ENCODE data around the gene XPO1.
A peak's percentile ranks its signal among the peaks of the same experiment; 100 is the strongest.
"Not testable (repeated sequence)": the region's sequence is repeated elsewhere in the genome, so short reads cannot be mapped to it uniquely, and the experiment has no call there.

The XPO1 gene

DNA sequence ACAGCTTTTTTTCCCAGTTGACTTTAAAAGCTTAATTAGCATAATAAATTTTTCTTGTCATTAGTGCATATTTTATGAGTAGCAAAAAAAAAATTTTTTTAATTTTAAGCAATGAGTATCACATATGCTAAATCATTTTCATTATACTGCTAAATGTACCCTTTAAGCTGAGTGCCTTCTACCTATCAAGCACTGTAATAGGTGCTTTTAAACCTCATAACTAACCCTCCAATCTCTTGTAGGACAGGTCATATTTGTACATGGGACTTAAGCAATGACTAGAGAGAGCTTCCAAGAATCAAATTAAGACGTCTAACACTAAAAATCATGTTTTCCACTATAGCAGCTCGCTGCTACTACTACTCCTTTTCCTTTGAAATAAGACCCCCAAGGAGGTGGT lies 7.4 kb downstream of the XPO1 start:
- DNase-seq: no peak

DNA sequence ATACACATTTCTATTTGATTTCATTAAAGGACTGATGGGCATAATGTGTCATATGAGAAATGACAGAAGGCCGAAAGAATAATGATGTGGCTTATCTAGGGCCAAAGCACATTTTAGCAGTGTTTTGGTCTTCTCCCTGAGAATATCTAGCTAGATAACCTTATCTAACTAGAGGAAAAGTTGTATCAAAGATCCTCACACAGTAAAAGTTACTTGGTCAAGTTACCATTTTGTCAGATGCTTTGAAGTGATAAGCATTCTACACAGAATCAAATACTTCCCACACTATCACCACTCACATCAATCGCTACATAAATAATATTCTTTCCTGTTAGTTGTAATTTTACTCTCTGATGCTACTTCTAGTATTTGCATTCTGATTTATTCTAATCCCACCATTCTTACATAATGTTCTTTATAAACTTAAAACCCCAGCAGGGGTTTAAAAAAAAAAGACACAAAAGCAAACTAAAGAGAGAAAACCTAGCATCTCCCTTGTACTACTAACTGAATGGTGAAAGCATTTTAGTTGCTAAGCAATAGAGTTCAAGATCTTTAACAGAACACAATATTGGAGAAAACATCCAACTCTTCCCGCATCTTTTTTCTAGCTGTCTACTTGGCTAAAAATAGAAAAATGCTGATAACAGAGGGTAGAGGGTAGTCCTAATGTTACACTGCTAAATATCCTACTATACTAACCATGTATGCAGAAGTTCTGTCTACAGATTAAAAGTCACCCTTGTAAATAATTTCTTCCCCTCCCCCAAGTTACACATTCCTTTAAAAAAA lies 8.0 kb downstream of the XPO1 start:
- DNase-seq: no peak

DNA sequence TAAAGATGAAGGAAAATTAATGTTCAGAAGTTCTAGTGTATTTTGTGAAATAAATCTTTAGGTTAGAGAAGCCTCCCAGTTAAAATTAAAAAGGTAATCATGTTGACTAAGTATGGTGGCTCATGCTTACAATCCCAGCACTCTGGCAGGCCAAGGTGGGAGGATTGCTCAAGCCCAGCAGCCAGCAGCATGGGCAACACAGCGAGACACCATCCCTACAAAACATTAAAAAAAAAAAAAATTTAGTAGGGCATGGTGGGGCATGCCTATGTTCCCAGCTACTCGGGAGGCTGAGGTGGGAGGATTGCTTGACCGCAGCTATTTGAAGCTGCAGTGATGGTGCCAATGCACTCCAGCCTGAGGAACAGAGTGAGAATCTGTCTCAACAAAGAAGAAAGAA lies 17.9 kb downstream of the XPO1 start:
- DNase-seq: no peak

DNA sequence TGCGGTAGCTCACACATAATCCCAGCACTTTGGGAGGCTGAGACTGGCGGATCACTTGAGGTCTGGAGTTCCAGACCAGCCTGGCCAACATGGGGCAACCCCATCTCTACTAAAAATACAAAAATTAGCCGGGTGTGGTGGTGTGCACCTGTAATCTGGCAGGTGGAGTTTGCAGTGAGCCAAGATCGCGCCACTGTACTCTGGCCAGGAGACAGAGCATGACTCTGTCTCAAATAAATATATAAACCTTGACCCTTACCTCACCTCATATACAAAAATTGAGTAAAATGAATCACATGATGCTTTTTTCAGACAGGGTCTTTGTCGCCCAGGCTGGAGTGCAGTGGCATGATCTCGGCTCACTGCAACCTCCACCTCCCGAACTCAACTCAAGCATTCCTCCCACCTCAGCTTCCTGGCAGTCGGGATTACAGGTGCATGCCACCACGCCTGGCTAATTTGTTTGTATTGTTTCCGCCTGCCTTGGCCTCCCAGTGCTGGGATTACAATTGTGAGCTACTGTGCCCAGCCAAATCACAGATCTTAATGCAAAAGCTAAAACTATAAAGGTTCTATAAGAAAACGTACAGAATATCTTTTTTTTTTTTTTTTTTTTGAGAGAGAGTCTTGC lies 25.3 kb downstream of the XPO1 start:
- no peak for DNase-seq

DNA sequence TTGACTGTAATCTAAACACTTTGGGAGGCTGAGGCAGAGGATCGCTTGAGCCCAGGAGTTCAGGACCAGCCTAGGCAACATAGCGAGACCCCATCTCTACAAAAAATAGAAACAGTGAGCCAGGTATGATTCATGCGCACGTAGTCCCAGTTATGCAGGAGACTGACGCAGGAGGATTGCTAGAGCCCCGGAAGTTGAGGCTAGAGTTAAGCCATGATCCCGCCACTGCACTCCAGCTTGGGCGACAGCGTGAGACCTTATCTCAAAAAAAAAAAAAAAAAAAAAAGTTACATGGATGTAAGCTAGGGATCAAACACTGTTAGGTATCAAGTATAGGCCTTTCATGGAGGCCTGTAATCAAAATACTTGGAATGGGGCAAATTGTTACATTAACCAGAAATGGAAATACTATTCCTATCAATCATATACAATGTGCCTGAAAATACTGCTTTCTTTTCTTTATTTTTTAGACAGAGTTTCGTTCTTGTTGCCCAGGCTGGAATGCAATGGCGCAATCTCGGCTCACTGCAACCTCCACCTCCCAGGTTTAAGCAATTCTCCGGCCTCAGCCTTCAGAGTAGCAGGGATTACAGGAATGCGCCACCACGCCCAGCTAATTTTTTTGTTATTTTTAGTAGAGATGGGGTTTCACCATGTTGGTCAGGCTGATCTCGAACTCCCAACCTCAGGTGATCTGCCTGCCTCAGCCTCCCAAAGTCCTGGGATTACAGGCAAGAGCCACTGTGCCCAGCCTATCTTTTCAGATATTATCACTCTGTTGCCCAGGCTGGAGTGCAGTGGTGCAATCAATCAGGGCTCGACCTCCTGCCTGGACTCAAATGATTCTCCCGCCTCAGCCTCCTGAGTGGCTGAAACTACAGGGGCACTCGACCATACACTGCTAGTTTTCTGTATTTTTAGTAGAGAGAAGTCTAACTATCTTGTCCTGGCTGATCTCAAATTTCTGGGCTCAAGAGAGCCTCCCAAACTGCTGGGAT lies 27.2 kb downstream of the XPO1 start:
- DNase-seq: no peak

DNA sequence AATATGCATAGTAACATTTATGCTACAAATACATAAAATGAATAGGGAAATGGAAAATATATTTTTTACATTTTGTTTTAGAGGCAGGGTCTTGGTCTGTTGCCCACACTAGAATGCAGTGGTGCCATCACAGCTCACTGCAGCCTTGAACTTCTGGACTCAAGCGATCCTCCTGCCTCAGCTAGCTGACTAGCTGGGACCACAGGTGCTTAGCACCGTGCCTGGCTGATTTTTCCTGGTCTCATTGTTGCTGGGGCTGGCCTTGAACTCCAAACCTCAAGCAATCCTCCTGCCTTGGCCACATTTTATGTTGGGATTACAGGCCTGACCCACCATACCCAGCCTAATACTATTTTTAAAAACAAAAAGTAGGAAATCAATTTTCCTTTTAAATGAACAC lies 33.2 kb downstream of the XPO1 start:
- no peak for DNase-seq

DNA sequence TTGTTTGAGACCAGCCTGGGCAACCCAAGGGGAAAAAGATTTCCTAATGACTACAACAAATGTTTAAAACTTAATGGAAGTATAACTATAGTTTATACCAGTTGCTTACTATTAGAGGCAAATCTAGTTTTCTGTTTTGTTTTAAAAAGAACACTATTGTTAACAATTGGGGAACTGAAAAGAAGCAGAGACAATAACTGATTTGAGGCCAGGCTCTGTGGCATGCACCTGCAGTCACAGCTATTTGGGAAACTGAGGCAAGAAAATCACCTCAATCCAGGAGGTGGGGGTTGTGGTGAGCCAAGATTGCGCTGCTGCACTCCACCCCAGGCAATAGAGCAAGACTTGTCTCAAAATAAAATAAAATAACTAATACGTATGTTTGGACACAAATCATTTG lies 39.1 kb downstream of the XPO1 start:
- no peak for DNase-seq

DNA sequence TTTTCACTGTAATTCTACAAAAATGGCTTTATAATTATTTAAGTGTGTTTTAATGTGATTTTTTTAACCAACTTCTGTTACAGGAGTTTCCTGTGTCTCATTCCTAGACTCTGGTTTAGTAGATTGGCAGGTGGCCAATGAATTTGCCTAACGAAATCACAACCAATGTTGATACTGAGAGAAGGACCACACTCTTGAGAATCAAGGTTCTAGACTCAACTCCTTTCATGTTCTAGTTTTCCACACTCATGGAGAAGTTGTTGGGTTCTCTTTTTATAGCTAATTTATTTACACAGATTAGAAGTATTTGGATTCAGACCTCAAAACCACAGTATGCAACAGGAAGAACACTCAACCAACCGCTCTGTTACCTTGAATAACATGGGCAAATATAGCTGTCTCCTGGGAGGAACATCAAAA lies 44.6 kb downstream of the XPO1 start:
- peak; percentile 15 for DNase-seq

DNA sequence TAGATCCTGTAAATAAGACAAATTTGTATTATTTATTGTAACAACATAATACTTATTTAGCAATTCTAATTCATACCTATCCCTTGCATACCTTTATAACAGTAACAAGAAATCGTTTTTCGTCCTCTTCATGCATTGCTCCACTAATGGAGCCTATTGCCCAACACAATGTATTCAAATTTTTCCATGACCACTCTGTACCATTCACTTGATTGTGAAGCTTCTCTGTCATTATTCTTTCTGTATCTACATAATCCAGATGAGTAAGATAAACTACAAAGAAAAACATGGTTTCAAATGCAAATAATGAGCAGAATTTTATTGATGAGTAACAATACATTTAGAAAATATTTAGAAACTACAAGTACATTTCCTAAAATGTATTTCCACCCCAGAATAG lies 45.7 kb downstream of the XPO1 start:
- no peak for DNase-seq

DNA sequence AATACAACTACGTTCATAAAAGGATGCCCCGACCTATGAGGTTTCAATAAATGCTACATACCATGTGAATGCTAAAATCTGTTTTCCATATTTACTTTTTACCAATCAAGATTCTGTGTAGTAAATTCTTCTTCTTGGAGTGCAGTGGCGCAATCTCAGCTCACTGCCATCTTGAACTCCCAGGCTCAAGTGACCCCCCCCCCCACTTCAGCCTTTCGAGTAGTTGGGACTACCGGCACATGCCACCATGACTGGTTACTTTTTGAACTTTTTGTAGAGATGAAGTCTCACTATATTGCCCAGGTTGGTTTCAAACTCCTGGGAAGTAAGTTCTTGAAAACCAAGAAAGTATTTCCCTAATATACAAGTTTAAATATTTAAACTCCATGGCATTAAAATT lies 52.9 kb downstream of the XPO1 start:
- no peak for DNase-seq

DNA sequence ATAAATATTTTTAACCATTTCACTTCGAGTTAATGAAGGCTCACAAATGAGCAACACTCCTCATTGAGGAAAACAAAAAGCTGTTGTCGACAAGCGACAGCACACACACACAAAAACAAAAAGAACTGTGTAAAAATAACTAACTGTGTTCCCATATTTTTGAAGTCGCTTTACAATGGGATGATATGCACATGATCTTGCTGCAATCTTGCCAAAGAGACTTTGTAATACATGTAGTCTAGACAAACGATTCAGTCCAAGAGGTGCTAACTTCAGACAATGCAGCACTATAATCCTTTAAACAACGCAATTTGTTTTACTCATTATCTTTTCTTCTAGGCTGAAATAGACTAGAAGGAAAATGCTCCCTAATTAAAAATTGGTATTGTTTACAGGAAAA lies 60.1 kb downstream of the XPO1 start:
- DNase-seq: no peak

DNA sequence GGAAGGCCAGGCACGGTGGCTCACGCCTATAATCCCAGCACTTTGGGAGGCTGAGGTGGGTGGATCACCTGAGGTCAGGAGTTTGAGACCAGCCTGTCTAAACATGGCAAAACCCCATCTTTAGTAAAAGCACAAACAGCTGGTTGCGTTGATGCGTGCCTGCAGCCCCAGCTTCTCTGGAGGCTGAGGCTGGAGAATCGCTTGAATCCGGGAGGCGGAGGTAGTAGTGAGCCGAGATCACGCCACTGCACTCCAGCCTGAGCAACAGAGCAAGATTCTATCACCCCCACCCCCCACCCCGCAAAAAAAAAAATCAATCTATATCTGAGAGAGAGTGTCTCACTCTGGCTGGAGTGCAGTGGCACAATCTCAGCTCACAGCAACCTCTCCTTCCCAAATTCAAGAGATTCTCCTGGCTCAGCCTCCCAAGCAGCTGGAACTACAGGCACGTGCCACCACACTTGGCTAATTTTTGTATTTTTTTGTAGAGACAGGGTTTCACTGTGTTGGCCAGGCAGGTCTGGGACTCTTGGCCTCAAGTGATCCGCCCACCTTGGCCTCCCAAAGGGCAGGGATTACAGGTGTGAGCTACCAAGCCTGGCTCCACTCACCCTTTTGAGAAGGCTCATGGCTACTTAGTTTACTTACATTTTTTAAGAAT lies 61.1 kb downstream of the XPO1 start:
- DNase-seq: not testable (repeated sequence)

DNA sequence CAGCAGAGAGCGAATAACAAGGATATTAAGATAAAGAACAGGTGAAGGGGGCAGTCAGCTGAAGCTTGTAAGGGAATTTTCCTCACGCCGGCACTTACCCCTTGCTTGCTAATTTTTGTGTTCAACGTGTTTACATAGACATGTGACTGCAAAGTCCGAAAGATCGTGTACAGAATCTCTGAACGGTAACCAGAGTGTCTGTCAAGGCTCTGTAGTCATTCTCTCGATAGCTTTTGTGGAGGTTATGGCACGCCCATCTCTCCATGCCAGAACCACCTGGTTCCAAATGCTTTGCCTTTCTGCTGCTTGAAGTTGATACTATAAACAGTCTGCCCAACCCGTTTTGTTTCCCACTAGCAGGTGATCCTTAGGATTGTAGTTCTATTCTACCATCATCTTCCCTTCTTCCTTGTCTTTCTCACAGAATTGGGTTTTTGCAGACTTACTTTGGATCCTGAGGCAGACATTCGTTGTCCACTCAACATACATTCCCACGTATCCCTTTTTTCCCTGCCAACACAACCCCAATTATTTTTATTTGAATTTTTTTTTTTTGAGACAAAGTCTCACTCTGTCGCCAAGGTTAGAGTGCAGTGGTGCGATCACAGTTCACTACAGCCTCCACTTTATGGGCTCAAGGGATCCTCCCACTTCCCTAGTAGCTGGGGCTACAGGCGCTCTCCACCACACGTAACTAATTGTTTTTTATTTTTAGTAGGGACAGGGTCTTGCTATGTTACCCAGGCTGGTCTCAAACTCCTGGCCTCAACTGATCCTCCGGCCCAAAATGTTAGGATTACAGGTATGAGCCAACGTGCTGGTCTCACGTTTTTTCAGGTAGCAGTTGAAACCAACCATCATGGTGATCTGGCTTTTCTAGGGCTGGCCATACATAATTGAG lies 66.0 kb downstream of the XPO1 start:
- no peak for DNase-seq

DNA sequence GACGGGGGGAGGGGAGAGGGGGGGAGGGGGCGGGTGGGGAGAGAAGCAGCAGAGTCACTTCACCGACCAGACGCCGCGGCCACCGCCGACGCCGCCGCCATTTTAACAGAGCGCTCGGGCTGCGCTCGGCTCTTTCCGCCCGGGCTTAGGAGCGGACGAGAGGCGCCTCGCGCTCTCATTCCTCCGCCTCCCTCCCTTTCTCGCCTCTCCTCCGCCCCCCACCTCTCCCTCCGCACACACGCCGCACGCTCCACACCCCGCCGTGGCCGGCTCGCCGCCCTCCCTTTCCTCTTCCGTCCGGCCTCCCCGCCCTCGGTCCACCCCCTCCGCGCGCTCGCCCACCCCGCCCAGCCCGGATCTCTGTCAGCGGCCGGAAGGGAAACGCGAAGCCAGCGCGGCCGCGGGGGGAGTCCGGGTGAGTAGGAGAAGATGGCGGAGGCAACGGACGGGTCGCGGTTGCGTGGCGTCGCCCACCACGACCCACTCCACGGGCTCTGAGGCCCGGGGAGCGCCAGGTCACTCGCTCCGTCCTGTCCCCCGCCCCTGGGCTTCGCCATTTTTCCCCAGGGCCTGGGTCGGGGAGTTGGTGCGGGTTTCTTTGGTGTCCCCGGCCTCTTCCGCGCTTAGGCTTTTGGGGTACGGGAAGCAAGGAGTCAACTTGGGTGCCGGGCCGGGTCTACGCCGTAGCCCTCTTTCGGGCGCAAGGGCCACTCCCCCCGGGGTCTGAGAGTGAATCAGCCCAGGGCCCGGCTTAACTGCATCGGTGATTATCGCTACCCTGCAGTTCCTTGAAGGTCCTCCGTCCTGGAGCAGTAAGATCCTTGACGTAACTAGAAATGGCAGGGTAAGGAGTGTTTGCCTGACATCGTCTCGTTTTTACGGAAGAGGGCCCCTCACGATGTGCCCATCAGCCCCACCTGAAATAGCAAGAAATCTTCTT lies 66.9 kb downstream of the XPO1 start, which contains the start of gene USP34:
Gene USP34, minus strand, starts transcription at position 123 of the 940 bp plus-strand sequence. CDS start 395 bp downstream, outside the sequence.
- DNase-seq: peak; percentile 90

DNA sequence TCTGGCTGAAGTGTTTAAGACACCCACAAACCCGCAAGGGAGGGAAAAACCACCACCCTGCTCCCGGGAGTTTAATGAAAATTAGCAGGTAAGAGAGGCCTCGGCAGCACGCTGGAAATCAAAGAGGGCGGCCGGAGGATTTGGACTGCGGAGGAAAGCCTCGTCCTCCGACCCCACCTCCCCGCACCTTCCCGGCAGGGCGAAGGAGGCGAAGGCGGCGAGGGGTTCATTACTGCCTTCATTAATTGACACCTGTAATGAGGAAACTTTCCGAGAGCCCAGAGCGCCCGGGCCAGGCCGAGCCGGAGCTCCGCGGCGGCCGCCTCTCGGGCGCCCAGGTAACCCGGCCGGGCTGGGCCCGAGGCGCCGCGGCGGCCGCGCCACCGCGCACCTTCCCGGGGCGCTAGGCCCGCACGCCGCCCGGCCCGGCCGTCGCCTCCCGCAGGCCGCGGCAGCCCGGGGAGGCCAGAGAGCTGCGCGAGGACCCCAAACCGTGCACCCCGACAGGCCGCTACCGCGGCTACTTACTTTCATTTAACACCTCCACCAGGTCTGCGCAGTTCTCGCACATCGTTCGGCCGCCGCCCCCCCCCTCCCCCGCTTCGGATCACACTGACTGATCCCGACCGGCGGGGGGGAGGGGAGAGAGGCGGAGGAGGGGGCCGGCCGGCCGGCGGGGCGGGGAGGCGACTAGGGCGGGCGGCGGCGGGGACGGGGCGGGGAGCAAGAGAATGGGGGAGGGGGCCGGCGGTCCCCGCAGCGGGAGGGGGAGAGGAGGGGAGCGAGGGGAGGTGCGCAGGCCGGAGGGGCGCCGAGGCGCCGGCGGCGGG lies 67.8 kb downstream of the XPO1 start:
- DNase-seq: peak; percentile 39

DNA sequence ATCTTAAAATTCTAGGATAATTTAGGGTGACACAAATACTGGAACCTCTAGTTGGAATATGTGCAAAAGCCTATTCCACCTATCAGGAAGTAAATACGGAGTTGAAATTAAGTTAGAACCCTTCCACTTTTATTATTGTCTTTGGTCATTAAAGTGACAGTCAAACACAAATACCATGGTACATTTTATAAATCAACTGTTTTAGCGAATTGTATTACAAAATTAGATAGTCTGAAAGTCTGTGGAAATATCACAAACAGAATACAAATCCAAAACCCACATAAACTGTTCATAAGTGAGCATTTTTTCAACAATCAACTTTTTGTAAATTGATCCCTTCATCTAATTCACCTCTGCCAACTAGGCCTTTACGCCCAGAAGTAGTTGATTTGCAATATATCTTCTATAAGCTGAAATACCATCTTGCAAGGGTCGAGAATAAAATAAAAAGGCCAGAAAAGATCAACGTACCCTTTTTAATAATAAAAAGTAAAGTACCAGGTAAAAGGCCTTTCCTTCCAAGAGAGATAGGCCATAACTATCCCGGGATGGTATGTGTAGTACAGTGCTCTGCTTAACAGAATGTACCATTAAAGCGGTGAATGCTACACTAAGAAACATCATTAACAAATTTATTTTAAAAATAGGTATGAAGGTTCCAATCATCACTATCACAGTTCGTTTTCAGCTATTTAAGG lies 68.6 kb downstream of the XPO1 start:
- DNase-seq: no peak

DNA sequence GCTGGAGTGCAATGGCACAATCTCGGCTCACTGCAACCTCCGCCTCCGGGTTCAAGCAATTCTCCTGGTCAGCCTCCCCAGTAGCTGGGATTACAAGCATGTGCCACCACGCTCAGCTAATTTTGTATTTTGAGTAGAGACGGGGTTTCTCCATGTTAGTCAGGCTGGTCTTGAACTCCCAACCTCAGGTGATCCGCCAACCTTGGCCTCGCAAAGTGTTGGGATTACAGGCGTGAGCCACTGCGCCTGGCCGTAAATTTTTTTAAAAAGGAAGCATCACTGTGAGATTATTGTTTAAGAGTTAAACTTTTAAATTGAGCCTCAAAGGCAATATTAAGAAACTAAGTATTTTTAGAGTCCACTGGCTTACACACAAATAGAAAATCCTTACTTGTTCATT lies 69.9 kb downstream of the XPO1 start:
- not testable (repeated sequence) for DNase-seq

DNA sequence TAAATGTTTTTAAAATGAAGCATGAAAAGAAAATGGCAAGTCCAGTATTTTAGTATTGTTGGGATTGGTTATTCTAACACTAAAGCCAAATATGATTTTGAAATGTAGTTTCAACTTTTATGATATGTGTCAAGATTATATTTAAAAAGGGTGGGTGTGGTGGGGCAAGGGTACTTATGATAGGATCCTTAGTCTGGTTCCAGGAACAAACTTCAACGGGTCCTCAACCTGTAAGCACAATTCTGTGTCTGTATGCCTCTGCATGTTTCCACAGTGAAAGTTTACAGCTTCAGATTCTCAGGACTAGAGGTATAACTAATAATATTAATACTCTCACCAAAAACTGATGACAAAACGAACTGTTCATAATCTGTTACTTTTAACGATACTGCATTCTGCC lies 73.1 kb downstream of the XPO1 start:
- no peak for DNase-seq
